Upper lobe of left lung (tissue), 6 donors: ENCODE measurements around the gene FAM180B. TPM values are rescaled to one million over a fixed set of nuclear protein-coding genes. Genes with fewer than 3 reads are reported as not detected.

Source experiments
- ATAC-seq, 2 donors: fragments of 200-7000 bp; cut with Tn5 transposase; one replicate each; pipeline ENCODE4 v1.9.1; 2022; ENCODE audit warnings: mild to moderate bottlenecking in 2 of 2, moderate library complexity in 2 of 2; ENCODE audit not compliant: low FRiP score in 2 of 2
- DNase-seq, 2 donors: peaks; one replicate each; pipeline ENCODE4 v3.0.0-alpha.2; 2019 to 2020
- H3K27ac ChIP-seq, 4 donors: fragments of 200-600 bp; sonication (generic); one replicate each; pipeline ENCODE4 v1.5.1; 2016 to 2019
- H3K27me3 ChIP-seq, 4 donors: fragments of 200-600 bp; sonication (generic); one replicate each; pipeline ENCODE4 v1.5.1; 2017 to 2019
- H3K36me3 ChIP-seq, 4 donors: fragments of 200-600 bp; sonication (generic); one replicate each; pipeline ENCODE4 v1.5.1; 2016 to 2019
- H3K4me1 ChIP-seq, 4 donors: fragments of 200-600 bp; sonication (generic); one replicate each; pipeline ENCODE4 v1.5.1; 2018 to 2019
- H3K4me3 ChIP-seq, 4 donors: fragments of 200-600 bp; sonication (generic); one replicate each; pipeline ENCODE4 v1.5.1; 2017 to 2019; ENCODE audit warnings: mild to moderate bottlenecking in 2 of 4, moderate library complexity in 1 of 4
- H3K9me3 ChIP-seq, 4 donors: fragments of 200-600 bp; sonication (generic); one replicate each; pipeline ENCODE4 v1.5.1; 2018 to 2019
- CTCF ChIP-seq, 6 experiments: fragments of 450-650 bp in 4 of 6; fragments of 200-600 bp in 2 of 6; sonication (generic) in 2 of 6; IDR thresholded peaks; one replicate each; pipeline ENCODE4 v1.5.1; 2016 to 2019; ENCODE audit warnings: antibody characterized with exemption in 6 of 6
- EP300 ChIP-seq, 4 donors: sonication (generic); formaldehyde crosslinking; IDR thresholded peaks; one replicate each; pipeline ENCODE4 v1.5.1; 2017; ENCODE audit warnings: antibody characterized with exemption in 4 of 4, control low read depth in 2 of 4
- POLR2A ChIP-seq, 4 donors: fragments of 450-650 bp; IDR thresholded peaks; one replicate each; pipeline ENCODE4 v1.5.1; 2016 to 2017; ENCODE audit warnings: antibody characterized with exemption in 4 of 4, mild to moderate bottlenecking in 2 of 4
- POLR2AphosphoS5 ChIP-seq, 2 donors: sonication (generic); formaldehyde crosslinking; IDR thresholded peaks; one replicate each; pipeline ENCODE4 v1.5.1; 2017; ENCODE audit warnings: antibody characterized with exemption in 2 of 2
- WGBS, 2 donors: methylation state at CpG; one replicate each; pipeline ENCODE4 v1.1.5; 2017 to 2018; 5-methylcytosine and 5-hydroxymethylcytosine counted together
- total RNA-seq, 6 donors: library from RNA; depleted of rRNA in 4 of 6; stranded (reverse); fragments of >200 nt in 4 of 6; gene quantifications; one replicate each; pipeline versions ENCODE4 v1.1.0 to v1.2.1, GENCODE V29; 2016 to 2021
- donor health status: DM: no; HTN: no; CAD: no; lungs with moderate emphysema.
- donor health status: DM: no; HTN: yes; CAD: no; lungs with severe emphysema.

Gene FAM180B
- total RNA-seq, 6 donors from 2014 or later, result 0.14 to 0.30 TPM; not detected in 4

GRCh38 chr11:47595029-47595428 lies 8.6 kb downstream of the FAM180B start:
- DNase-seq, result no peak
- H3K27ac ChIP-seq, result no peak overlapping the region
- 60 to 62% methylated on average over 6 to 7 of the region's 7 CpGs for WGBS, 2 donors
- H3K27me3 ChIP-seq, result peaks cover 0 to 24% (median 9%) of the 10 kb centered on the region in 4 donors
- no peak overlapping the region for H3K4me3 ChIP-seq
- peak in 1 of 2 donors; percentile 16 for ATAC-seq
- H3K9me3 ChIP-seq, result no peaks in the 10 kb centered on the region
- peaks cover 8 to 13% (median 11%) of the 10 kb centered on the region in 4 donors for H3K4me1 ChIP-seq
- TF ChIP-seq EP300 (IDR thresholded peaks at IDR 0.05) (no peak), CTCF (IDR thresholded peaks at IDR 0.05) (no peak), POLR2AphosphoS5 (IDR thresholded peaks at IDR 0.05) (no peak), POLR2A (IDR thresholded peaks at IDR 0.05) (no peak)
- no peaks in the 10 kb centered on the region for H3K36me3 ChIP-seq

DNA sequence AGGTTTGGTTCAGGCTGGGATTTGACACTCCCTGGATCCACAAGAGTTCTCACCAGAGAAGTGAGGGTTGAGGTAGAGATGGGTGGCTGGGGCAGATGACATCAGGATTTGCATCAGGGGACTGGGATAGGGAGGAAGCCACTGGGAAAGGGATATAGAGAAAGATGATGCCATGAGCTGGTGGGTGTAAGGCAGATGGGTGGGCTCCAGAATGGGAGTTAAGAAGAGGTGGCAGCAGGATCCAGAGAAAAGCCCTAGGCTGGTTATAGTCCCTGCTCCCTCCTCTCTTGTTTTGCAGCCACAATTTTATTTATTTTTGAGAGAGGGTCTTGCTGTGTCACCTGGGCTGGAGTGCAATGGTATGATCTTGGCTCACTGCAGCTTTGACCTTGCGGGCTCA lies 9.5 kb downstream of the FAM180B start:
- H3K9me3 ChIP-seq, result no peaks in the 10 kb centered on the region
- DNase-seq (no peak), ATAC-seq (no peak)
- H3K27ac ChIP-seq, result no peak overlapping the region
- peaks cover 0 to 21% (median 6%) of the 10 kb centered on the region in 4 donors for H3K27me3 ChIP-seq
- TF ChIP-seq POLR2A (IDR thresholded peaks at IDR 0.05) (no peak), EP300 (IDR thresholded peaks at IDR 0.05) (no peak), POLR2AphosphoS5 (IDR thresholded peaks at IDR 0.05) (no peak), CTCF (IDR thresholded peaks at IDR 0.05) (no peak)
- peaks cover 8 to 11% (median 11%) of the 10 kb centered on the region in 4 donors for H3K4me1 ChIP-seq
- no peak overlapping the region for H3K4me3 ChIP-seq
- WGBS, 2 donors, result 100% methylated on average over 1 of the region's 1 CpG
- H3K36me3 ChIP-seq, result no peaks in the 10 kb centered on the region

DNA sequence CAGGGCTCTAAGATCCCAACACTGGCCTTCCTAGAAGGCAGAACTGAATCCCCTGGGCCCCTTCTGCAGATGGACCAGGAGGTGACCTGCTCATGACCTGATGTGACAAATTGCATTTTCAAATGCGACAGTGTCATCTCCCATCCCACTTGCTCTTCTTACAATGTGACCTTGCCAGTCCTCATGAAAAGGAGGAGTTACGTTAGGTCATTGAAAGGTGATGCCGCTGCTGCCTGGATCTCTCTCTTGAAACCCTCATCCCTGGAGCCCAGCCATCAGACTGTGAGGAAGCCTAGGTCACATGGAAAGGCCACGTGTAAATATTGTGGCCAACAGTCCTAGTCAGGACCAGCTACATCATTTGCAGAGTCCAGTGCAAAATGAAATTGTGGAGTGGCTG lies 13.4 kb downstream of the FAM180B start:
- 70 to 84% methylated on average over 4 of the region's 4 CpGs for WGBS, 2 donors
- H3K36me3 ChIP-seq, result no peaks in the 10 kb centered on the region
- H3K4me1 ChIP-seq, result no peaks in the 10 kb centered on the region
- TF ChIP-seq POLR2AphosphoS5 (IDR thresholded peaks at IDR 0.05) (no peak), POLR2A (IDR thresholded peaks at IDR 0.05) (no peak), CTCF (IDR thresholded peaks at IDR 0.05) (no peak), EP300 (IDR thresholded peaks at IDR 0.05) (no peak)
- H3K9me3 ChIP-seq, result no peaks in the 10 kb centered on the region
- DNase-seq (no peak), ATAC-seq (no peak)
- peaks cover 0 to under 1% (median 0%) of the 10 kb centered on the region in 4 donors for H3K27me3 ChIP-seq
- no peak overlapping the region for H3K27ac ChIP-seq
- no peak overlapping the region for H3K4me3 ChIP-seq

- TF ChIP-seq POLR2A (IDR thresholded peaks at IDR 0.05), result no peak
- no peak for TF ChIP-seq EP300 (IDR thresholded peaks at IDR 0.05)
- no peak for TF ChIP-seq CTCF (IDR thresholded peaks at IDR 0.05)
- TF ChIP-seq POLR2AphosphoS5 (IDR thresholded peaks at IDR 0.05), result no peak
- DNase-seq (no peak), ATAC-seq (no peak)
- H3K36me3 ChIP-seq, result no peaks in the 10 kb centered on the region
- 89 to 93% methylated on average over 4 of the region's 4 CpGs for WGBS, 2 donors
- no peak overlapping the region for H3K27ac ChIP-seq
- H3K4me3 ChIP-seq, result no peak overlapping the region
- H3K4me1 ChIP-seq, result no peaks in the 10 kb centered on the region
- no peaks in the 10 kb centered on the region for H3K9me3 ChIP-seq
- no peaks in the 10 kb centered on the region for H3K27me3 ChIP-seq
These were observed 16.8 kb downstream of the FAM180B start for GRCh38 chr11:47603295-47603694.

DNA sequence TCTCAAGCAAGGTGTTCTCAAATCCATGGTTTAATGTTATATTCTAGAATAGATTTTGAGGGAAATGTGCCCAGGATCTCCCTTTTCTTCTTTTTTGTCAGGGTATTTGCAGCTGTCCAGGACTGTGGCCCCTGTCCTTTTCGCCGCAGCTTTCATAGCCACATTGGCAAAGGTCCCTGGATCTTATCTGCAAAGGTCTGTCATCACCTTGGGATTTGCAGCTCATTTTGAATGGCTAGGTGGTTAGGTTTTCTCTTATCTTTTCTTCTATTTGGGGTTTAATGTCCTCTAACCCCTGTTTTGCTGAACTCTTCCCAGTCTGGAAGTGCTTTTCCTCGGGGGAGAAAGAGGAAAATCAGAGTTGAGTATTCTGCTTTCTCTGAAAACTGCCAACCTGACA lies 19.4 kb downstream of the FAM180B start:
- H3K4me1 ChIP-seq, result no peaks in the 10 kb centered on the region
- no peak for DNase-seq
- no peaks in the 10 kb centered on the region for H3K27me3 ChIP-seq
- no peak overlapping the region for H3K4me3 ChIP-seq
- no peak overlapping the region for H3K27ac ChIP-seq
- no peak for ATAC-seq
- H3K9me3 ChIP-seq, result no peaks in the 10 kb centered on the region
- TF ChIP-seq POLR2AphosphoS5 (IDR thresholded peaks at IDR 0.05) (no peak), EP300 (IDR thresholded peaks at IDR 0.05) (no peak), CTCF (IDR thresholded peaks at IDR 0.05) (no peak), POLR2A (IDR thresholded peaks at IDR 0.05) (no peak)
- WGBS, 2 donors, result 71 to 78% methylated on average over 3 of the region's 3 CpGs
- H3K36me3 ChIP-seq, result peaks cover 0 to 4% (median 2%) of the 10 kb centered on the region in 4 donors
